ENCODE measurements around the gene TMED10. TPM values are rescaled to one million over a fixed set of nuclear protein-coding genes. Genes with fewer than 3 reads are reported as not detected.
A peak's percentile ranks its signal among the peaks of the same experiment; 100 is the strongest.

The TMED10 gene
- total RNA-seq, 2 donors from 2014 or later: 264 to 267 TPM

GRCh38 chr14:75165586-75166391, 10.6 kb downstream of the TMED10 start:
- TF ChIP-seq, protein P1, sequence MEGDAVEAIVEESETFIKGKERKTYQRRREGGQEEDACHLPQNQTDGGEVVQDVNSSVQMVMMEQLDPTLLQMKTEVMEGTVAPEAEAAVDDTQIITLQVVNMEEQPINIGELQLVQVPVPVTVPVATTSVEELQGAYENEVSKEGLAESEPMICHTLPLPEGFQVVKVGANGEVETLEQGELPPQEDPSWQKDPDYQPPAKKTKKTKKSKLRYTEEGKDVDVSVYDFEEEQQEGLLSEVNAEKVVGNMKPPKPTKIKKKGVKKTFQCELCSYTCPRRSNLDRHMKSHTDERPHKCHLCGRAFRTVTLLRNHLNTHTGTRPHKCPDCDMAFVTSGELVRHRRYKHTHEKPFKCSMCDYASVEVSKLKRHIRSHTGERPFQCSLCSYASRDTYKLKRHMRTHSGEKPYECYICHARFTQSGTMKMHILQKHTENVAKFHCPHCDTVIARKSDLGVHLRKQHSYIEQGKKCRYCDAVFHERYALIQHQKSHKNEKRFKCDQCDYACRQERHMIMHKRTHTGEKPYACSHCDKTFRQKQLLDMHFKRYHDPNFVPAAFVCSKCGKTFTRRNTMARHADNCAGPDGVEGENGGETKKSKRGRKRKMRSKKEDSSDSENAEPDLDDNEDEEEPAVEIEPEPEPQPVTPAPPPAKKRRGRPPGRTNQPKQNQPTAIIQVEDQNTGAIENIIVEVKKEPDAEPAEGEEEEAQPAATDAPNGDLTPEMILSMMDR (conservative IDR thresholded peaks at IDR 0.05): no peak
- Histone ChIP-seq H3K4me1 (ENCODE audit: control insufficient read depth, insufficient read depth, low read length) (no peaks in the 10 kb centered on the region), H3K9me3 (ENCODE audit: control insufficient read depth, low read length) (no peaks in the 10 kb centered on the region), H3K36me3 (ENCODE audit: control insufficient read depth, insufficient read depth, low read length) (peaks cover 5% of the 10 kb centered on the region), H3K27me3 (ENCODE audit: control insufficient read depth, insufficient read depth, low read length, poor library complexity, severe bottlenecking) (no peaks in the 10 kb centered on the region), H3K4me3 (ENCODE audit: low read length) (no peak overlapping the region), H3K9ac (ENCODE audit: extremely low read depth, low read length, poor library complexity, severe bottlenecking) (no peak overlapping the region), H3K27ac (ENCODE audit: low read depth, low read length) (peak overlapping the region; percentile 51)
- Mint-ChIP-seq H3K9me3 (no peaks in the 10 kb centered on the region), H3K27me3 (ENCODE audit: insufficient read depth) (no peaks in the 10 kb centered on the region), H3K36me3 (ENCODE audit: low read depth) (peaks cover 3% of the 10 kb centered on the region), H3K4me1 (peaks cover 31% of the 10 kb centered on the region), H3K4me3 (no peak overlapping the region), H3K27ac (peak overlapping the region; percentile 48)
- WGBS, 2 experiments (ENCODE audit: insufficient coverage in 1 of 2, insufficient read length in 1 of 2): 91 to 96% methylated on average over 7 to 8 of the region's 8 CpGs
- DNase-seq: no peak

DNA sequence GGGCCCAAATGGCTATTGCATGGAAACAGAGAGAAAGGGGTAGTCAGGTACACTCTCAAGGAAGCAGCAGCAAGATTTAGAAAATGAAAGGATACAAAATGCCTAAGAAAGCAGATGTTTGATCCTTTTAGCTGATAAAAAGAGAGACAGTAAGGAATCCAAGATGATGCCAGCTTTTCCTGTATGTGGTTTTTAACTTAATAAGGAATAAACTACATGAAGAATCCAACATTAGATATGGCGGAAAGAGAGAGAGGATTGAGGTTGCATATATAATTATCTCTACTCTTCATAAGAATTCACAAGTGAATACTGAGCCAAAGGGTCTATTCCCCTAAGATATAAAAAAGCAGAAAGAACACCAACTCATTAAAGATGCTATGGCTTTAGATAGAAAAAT, 11.6 kb downstream of the TMED10 start:
- peaks cover 34% of the 10 kb centered on the region for H3K4me1 Mint-ChIP-seq
- peaks cover 3% of the 10 kb centered on the region for H3K36me3 Mint-ChIP-seq (ENCODE audit: low read depth)
- H3K4me3 Mint-ChIP-seq: no peak overlapping the region
- DNase-seq: no peak
- no peak overlapping the region for H3K27ac Mint-ChIP-seq
- no peak overlapping the region for H3K27ac ChIP-seq (ENCODE audit: low read depth, low read length)
- H3K27me3 Mint-ChIP-seq (ENCODE audit: insufficient read depth): no peaks in the 10 kb centered on the region
- no peaks in the 10 kb centered on the region for H3K27me3 ChIP-seq (ENCODE audit: control insufficient read depth, insufficient read depth, low read length, poor library complexity, severe bottlenecking)
- TF ChIP-seq, protein P1 (conservative IDR thresholded peaks at IDR 0.05): no peak
- H3K4me3 ChIP-seq (ENCODE audit: low read length): no peak overlapping the region
- H3K9ac ChIP-seq (ENCODE audit: extremely low read depth, low read length, poor library complexity, severe bottlenecking): no peak overlapping the region
- peaks cover 5% of the 10 kb centered on the region for H3K36me3 ChIP-seq (ENCODE audit: control insufficient read depth, insufficient read depth, low read length)
- WGBS, 2 experiments (ENCODE audit: insufficient coverage in 1 of 2, insufficient read length in 1 of 2): no CpG with 5 or more reads among the region's 1 CpG
- no peaks in the 10 kb centered on the region for H3K4me1 ChIP-seq (ENCODE audit: control insufficient read depth, insufficient read depth, low read length)
- H3K9me3 ChIP-seq (ENCODE audit: control insufficient read depth, low read length): no peaks in the 10 kb centered on the region
- no peaks in the 10 kb centered on the region for H3K9me3 Mint-ChIP-seq

GRCh38 chr14:75163677-75164076, 12.7 kb downstream of the TMED10 start:
- H3K9me3 ChIP-seq (ENCODE audit: control insufficient read depth, low read length): no peaks in the 10 kb centered on the region
- Mint-ChIP-seq H3K4me3 (no peak overlapping the region), H3K4me1 (peaks cover 37% of the 10 kb centered on the region), H3K36me3 (ENCODE audit: low read depth) (peaks cover 2% of the 10 kb centered on the region), H3K27me3 (ENCODE audit: insufficient read depth) (no peaks in the 10 kb centered on the region), H3K27ac (no peak overlapping the region), H3K9me3 (no peaks in the 10 kb centered on the region)
- no peak overlapping the region for H3K27ac ChIP-seq (ENCODE audit: low read depth, low read length)
- 97 to 100% methylated on average over 1 to 2 of the region's 2 CpGs for WGBS, 2 experiments (ENCODE audit: insufficient coverage in 1 of 2, insufficient read length in 1 of 2)
- H3K4me1 ChIP-seq (ENCODE audit: control insufficient read depth, insufficient read depth, low read length): no peaks in the 10 kb centered on the region
- no peak overlapping the region for H3K4me3 ChIP-seq (ENCODE audit: low read length)
- no peaks in the 10 kb centered on the region for H3K27me3 ChIP-seq (ENCODE audit: control insufficient read depth, insufficient read depth, low read length, poor library complexity, severe bottlenecking)
- peaks cover 13% of the 10 kb centered on the region for H3K36me3 ChIP-seq (ENCODE audit: control insufficient read depth, insufficient read depth, low read length)
- TF ChIP-seq, protein P1 (conservative IDR thresholded peaks at IDR 0.05): no peak
- no peak for DNase-seq
- no peak overlapping the region for H3K9ac ChIP-seq (ENCODE audit: extremely low read depth, low read length, poor library complexity, severe bottlenecking)
